Measurements from ENCODE around the gene TARM1.

Gene TARM1

DNA sequence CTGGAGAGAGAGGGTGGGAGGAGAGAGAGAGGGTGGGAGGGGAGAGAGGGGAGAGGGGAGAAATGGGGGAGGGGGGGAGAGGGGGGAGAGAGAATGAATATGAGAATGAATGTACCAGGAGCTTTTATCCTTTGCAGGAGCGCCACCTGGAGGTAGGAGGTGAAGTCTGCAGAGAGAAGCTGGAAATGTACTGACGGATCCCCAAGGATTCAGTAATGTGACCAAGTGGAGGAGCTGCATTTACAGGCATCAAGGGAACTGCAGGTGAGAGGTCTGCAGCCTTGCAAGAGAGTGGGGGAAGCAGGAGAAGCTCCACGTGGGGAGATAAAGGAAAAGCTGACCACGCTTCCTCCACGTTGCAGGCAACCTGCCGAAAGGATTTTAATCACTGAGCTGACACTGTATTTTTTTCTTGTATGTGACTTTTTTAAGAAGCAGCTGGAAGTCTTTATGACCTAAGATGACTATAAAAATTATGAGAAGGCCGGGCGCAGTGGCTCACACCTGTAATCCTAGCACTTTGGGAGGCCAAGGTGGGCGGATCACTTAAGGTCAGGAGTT lies 51.2 kb downstream of the TARM1 start:
- DNase-seq, result peak; percentile 58

DNA sequence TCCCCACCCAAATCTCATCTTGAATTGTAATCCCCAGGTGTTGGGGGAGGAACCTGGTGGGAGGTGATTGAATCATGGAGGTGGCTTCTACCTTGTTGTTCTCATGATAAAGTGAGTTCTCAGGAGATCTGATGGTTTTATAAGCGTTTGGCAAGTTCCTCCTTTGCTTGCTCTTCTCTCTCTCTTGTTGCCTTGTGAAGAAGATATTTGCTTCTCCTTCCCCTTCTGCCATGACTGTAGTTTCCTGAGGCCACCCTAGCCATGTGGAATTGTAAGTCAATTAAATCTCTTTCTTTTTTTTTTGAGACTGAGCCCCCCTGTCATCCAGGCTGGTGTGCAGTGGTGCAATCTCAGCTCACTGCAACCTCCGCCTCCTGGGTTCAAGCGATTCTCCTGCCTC lies 51.9 kb downstream of the TARM1 start:
- DNase-seq, result no peak

DNA sequence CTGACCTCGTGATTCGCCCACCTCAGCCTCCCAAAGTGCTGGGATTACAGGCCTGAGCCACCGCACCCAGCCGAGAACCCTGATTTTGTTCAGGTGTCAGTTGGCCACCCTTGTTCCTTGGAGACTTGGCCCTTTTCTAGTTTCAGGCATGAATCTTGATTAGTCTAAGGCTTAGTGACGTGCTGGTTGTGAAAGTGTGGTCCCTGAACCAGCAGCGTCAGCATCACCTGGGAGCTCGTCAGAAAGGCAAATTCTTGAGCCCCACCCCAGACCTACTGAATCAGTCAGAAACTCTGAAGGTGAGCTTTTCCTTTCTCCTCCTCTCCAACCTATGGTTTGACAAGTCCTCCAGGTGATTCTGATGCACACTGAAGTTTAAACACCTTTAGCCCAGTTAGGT lies 54.5 kb downstream of the TARM1 start:
- no peak for DNase-seq

DNA sequence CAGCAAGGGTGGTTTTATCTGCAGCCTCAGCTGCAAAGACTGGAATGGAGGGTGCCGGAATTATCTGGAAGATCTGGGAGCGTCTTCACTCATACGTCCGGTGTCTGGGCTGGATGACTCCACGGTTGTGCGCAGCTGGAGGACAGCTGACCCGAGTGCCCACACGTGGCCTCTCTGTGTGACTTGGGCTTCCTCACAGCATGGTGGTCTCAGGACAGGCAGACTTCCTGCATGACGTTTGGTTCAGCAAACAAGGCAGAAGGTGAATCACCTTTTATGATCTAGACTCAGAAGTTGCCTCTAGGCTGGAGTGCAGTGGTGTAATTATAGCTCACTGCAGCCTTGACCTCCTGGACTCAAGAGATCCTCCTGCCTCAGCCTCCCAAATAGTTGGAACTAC lies 56.5 kb downstream of the TARM1 start:
- no peak for DNase-seq

DNA sequence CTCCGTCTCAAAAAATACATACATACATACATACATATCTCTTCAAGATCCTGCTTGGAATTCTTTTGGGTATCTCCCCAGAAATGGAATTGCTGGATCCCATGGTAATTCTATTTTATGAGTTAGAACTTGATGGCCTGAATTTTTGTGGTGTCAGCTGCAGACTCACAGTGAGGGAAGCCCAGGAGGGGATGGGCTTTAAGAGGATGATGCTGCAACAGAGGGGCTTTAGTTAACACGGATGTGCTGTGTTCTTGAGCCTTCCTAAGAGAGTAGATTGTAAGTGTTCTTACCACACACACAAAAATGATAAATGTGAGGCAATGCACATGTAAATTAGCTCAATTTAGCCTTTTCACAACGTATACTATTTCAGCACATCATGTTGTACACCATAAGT lies 58.0 kb downstream of the TARM1 start:
- DNase-seq, result peak; percentile 15

DNA sequence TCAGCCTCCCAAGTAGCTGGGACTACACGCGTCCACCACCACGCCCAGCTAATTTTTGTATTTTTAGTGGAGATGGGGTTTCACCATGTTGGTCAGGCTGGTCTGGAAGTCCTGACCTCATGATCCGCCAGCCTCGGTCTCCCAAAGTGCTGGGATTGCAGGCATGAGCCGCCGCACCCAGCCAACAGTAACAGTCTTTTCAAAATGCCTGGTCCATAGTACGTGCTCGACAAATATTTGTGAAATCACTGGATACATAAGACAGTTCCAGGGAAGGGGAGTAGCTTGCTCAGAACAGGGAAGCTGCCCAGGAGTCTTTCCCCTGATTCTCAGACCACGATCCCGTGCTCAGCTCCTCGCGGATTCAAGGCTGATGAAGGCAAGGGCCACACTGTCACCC lies 59.2 kb downstream of the TARM1 start:
- DNase-seq, result no peak

DNA sequence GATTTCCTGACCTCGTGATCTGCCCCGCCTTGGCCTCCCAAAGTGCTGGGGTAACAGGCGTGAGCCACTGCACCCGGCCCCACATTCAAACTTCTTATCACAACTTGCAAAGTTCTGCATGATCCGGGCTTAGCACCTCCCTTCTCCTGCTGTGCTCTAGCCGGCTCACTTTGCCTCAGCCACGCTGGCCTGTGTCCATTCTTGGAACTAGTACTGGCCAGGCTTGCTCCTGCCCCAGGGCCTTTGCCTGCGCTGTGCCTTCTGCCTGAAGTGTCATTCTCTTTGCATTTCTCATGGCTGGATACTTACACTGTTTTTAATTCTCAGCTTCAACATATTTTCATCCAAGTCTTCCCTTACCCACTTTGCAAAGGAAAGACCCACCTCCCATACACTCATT lies 59.8 kb downstream of the TARM1 start:
- DNase-seq, result no peak
